Activated CD4-positive, alpha-beta T cell treated with anti-CD3 and anti-CD28 coated beads, Interleukin-2, amount 10 ng/mL, durations not matched to agents 24 days and 14 days (primary cell): ENCODE measurements around the gene CDK9. TPM values are rescaled to one million over a fixed set of nuclear protein-coding genes. Genes with fewer than 3 reads are reported as not detected.
A peak's percentile ranks its signal among the peaks of the same experiment; 100 is the strongest.
"Not testable (repeated sequence)": the region's sequence is repeated elsewhere in the genome, so short reads cannot be mapped to it uniquely, and the experiment has no call there.

Experiments
- DNase-seq: peaks from one replicate; pipeline ENCODE4 v3.0.0; 2022
- H3K27ac Mint-ChIP-seq: one replicate; pipeline ENCODE4 v1.8.0; 2022; ENCODE audit warnings: mild to moderate bottlenecking, mixed read lengths
- H3K27me3 Mint-ChIP-seq: one replicate; pipeline ENCODE4 v1.8.0; 2022; ENCODE audit warnings: mixed read lengths
- H3K36me3 Mint-ChIP-seq: one replicate; pipeline ENCODE4 v1.8.0; 2022; ENCODE audit warnings: low read depth, mild to moderate bottlenecking, mixed read lengths
- H3K4me1 Mint-ChIP-seq: one replicate; pipeline ENCODE4 v1.8.0; 2021; ENCODE audit warnings: mixed read lengths
- H3K4me3 Mint-ChIP-seq: one replicate; pipeline ENCODE4 v1.8.0; 2022; ENCODE audit warnings: mild to moderate bottlenecking, moderate library complexity, mixed read lengths
- H3K9me3 Mint-ChIP-seq: one replicate; pipeline ENCODE4 v1.8.0; 2021; ENCODE audit warnings: mixed read lengths
- intact Hi-C: fragments of 100-400 bp; cut with micrococcal nuclease; formaldehyde crosslinking; loops from one replicate; pipeline ENCODE4 v1.15.1; 2023
- total RNA-seq: library from RNA; stranded (reverse); gene quantifications from 2 replicates; pipeline ENCODE4 v1.2.3, GENCODE V29; 2022

CDK9 gene
- total RNA-seq, 1 donor from 2014 or later: 96.4 TPM

DNA sequence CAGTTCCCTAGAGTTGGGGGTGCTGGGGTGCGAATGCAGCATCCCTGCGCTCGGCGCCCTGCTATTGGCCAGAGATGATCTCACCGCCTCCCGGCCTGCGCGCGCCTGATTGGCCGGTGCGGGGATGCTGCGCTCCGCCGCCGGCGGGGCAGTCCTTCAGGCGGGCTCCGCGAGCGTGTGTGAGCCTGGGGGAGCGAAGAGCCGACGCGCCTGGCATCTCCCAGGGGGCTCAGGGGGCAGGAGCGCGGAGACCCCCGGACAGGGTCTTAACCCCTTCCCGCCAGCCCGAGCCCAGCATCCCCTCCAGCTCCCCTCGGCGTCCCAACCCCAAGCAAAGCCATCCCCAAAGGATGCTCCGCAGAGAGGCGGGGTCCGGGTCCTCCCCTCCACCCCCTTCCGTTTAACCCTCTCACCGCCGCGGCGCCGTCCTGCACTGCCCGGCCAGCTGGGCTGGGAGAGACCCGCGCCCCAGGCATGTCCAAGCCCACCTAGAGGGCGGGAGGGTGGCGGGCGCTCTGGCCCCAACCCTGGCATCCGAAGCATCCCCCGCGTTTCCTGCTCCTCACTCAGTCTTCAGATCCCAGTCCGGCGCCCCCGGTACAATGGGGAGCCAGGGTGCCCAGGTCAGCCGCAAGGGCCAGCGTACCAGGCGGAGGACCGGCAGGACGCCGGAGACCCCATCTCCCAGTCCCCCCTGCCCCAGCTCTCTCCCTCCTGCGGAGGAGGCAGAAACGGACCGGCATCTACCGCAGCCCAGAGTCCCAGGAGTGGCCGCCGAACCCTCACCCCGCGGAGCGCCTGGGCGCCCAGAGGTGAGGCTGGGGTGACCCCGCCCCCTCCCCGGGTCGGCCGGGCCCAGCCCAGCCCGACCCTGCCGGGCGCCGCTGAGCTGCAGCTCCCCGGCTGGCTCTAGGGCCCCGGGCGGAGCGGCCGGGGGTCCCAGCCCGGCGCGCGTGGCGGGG is 31.5 kb upstream of the CDK9 start:
- intact Hi-C loops: no loop called here
- Mint-ChIP-seq H3K4me1 (peaks cover 7% of the 10 kb centered on the region), H3K36me3 (peaks cover 29% of the 10 kb centered on the region), H3K27me3 (no peaks in the 10 kb centered on the region), H3K4me3 (no peak overlapping the region), H3K27ac (no peak overlapping the region), H3K9me3 (no peaks in the 10 kb centered on the region)
- DNase-seq: no peak

- Mint-ChIP-seq H3K36me3 (peaks cover 26% of the 10 kb centered on the region), H3K27ac (no peak overlapping the region), H3K4me1 (peaks cover 7% of the 10 kb centered on the region), H3K4me3 (no peak overlapping the region), H3K9me3 (no peaks in the 10 kb centered on the region), H3K27me3 (no peaks in the 10 kb centered on the region)
- intact Hi-C loops: no loop called here
- DNase-seq: no peak
Observed at GRCh38 chr9:127755061-127756060, 30.5 kb upstream of the CDK9 start.

DNA sequence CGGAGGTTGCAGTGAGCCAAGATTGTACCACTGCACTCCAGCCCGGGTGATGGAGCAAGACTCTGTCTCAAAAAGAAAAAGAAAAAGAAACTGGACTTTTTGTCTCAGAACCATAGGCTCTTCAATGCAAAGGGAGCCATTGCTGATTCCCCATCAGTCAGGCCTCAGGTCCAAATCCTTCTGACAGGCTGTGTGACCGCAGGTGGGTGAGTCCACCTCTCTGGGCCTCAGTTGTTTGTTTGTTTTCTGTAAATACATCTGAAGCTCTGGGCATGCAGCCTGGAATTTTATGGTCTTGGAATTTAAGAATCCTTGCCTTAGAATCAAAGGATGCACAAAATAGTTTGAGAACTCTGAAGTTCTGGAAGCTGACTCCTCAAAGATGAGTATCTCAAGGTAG is 29.6 kb upstream of the CDK9 start:
- intact Hi-C loops: no loop called here
- no peak overlapping the region for H3K27ac Mint-ChIP-seq
- no peak overlapping the region for H3K4me3 Mint-ChIP-seq
- H3K4me1 Mint-ChIP-seq: peaks cover 7% of the 10 kb centered on the region
- H3K36me3 Mint-ChIP-seq: peaks cover 24% of the 10 kb centered on the region
- DNase-seq: no peak
- no peaks in the 10 kb centered on the region for H3K27me3 Mint-ChIP-seq
- no peaks in the 10 kb centered on the region for H3K9me3 Mint-ChIP-seq

DNA sequence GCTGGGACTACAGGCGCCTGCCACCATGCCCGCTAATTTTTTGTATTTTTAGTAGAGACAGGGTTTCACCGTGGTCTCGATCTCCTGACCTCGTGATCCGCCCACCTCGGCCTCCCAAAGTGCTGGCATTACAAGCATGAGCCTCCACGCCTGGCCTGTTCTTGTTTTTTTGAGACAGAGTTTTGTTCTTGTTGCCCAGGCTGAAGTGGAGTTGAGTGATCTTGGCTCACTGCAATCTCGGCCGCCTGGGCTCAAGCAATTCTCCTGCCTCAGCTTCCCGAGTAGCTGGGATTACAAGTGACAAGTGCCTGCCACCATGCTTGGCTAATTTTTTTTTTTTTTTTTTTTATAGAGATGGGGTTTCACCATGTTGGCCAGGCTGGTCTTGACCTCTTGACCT is 29.1 kb upstream of the CDK9 start:
- intact Hi-C loops, H3K27me3 Mint-ChIP-seq, H3K4me1 Mint-ChIP-seq, DNase-seq, H3K27ac Mint-ChIP-seq, H3K9me3 Mint-ChIP-seq, H3K4me3 Mint-ChIP-seq: not testable (repeated sequence)
- peaks cover 20% of the 10 kb centered on the region for H3K36me3 Mint-ChIP-seq

DNA sequence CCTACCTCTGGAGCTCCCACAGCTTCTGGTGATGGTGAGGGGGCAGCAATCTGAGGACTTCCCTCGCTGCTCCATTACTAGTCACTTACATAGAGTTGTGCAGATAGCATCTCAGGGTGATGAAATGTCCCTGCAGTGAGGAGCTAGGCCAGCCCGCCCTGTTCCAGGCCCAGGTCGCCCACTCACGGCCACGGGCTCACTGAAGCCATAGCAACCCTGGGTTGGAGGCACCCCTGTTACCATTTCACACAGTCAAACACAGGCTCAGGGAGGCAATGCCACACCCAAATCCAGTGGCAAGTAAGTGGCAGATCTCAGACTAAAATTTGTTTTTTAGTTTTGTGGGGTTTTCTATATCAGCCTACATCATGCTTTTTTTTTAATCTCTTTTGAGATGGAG is 27.0 kb upstream of the CDK9 start:
- peak overlapping the region; percentile 71 for H3K27ac Mint-ChIP-seq
- no peak overlapping the region for H3K4me3 Mint-ChIP-seq
- peaks cover 27% of the 10 kb centered on the region for H3K36me3 Mint-ChIP-seq
- H3K27me3 Mint-ChIP-seq: no peaks in the 10 kb centered on the region
- intact Hi-C loops: no loop called here
- no peak for DNase-seq
- H3K9me3 Mint-ChIP-seq: no peaks in the 10 kb centered on the region
- H3K4me1 Mint-ChIP-seq: peaks cover 15% of the 10 kb centered on the region

DNA sequence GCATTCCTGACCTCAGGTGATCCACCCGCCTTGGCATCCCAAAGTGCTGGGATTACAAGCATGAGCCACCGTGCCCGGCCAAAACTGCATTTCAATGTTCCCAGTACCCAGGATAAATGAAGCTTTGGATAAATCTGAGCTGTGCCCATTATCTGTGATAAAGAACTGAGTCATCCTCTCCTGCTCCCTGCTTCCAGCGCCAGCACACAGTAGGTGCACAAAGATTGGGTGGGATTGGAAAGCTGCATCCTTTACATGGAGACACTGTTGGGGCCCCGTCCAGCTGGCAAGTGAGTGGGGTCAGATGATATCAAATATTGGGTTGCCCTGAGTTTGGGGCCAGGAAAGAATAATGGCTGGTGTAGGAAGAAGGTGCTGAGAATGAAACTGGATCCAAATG is 24.8 kb upstream of the CDK9 start:
- intact Hi-C loops: no loop called here
- H3K27me3 Mint-ChIP-seq: no peaks in the 10 kb centered on the region
- H3K27ac Mint-ChIP-seq: no peak overlapping the region
- H3K36me3 Mint-ChIP-seq: peaks cover 40% of the 10 kb centered on the region
- no peak overlapping the region for H3K4me3 Mint-ChIP-seq
- H3K4me1 Mint-ChIP-seq: peaks cover 29% of the 10 kb centered on the region
- no peak for DNase-seq
- no peaks in the 10 kb centered on the region for H3K9me3 Mint-ChIP-seq

DNA sequence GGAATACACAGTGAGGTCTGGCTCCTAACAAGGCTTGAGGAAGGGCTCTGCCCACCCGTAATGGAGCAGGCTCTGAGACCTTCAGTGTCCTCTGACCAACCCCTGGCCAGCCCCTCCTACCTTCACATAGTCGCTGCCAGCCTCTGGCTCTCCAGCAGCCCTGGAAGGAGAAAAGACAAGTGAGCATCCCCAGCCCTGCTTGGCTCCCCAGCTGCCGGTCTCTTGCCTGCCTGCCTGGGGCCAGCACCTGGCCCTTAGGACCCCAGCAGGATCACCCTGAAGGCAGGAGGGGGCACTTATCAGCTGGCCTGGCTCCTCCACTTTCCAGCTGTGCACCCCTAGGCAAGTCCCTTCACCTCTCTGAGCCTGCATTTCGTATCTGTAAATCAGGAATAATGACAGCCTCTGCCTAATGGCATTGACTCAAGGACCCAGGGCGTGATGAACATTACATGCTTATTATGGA is 24.3 kb upstream of the CDK9 start:
- intact Hi-C loops: no loop called here
- DNase-seq: no peak
- Mint-ChIP-seq H3K4me3 (no peak overlapping the region), H3K27me3 (no peaks in the 10 kb centered on the region), H3K27ac (no peak overlapping the region), H3K36me3 (peaks cover 45% of the 10 kb centered on the region), H3K9me3 (no peaks in the 10 kb centered on the region), H3K4me1 (peaks cover 33% of the 10 kb centered on the region)

- no peak overlapping the region for H3K27ac Mint-ChIP-seq
- no peaks in the 10 kb centered on the region for H3K9me3 Mint-ChIP-seq
- no peaks in the 10 kb centered on the region for H3K27me3 Mint-ChIP-seq
- peaks cover 50% of the 10 kb centered on the region for H3K36me3 Mint-ChIP-seq
- no peak for DNase-seq
- intact Hi-C loops: no loop called here
- no peak overlapping the region for H3K4me3 Mint-ChIP-seq
- peaks cover 38% of the 10 kb centered on the region for H3K4me1 Mint-ChIP-seq
Observed at GRCh38 chr9:127762111-127762676, 23.6 kb upstream of the CDK9 start.

GRCh38 chr9:127763918-127764384 is 21.9 kb upstream of the CDK9 start:
- intact Hi-C loops: loop anchor here (2.0 kb wide), 1 partner anchor 15 kb away; the partner anchor contains the start of gene SH2D3C
- H3K36me3 Mint-ChIP-seq: peaks cover 52% of the 10 kb centered on the region
- peak; percentile 76 for DNase-seq
- no peaks in the 10 kb centered on the region for H3K9me3 Mint-ChIP-seq
- H3K27ac Mint-ChIP-seq: peak overlapping the region; percentile 70
- no peaks in the 10 kb centered on the region for H3K27me3 Mint-ChIP-seq
- peaks cover 47% of the 10 kb centered on the region for H3K4me1 Mint-ChIP-seq
- H3K4me3 Mint-ChIP-seq: no peak overlapping the region

DNA sequence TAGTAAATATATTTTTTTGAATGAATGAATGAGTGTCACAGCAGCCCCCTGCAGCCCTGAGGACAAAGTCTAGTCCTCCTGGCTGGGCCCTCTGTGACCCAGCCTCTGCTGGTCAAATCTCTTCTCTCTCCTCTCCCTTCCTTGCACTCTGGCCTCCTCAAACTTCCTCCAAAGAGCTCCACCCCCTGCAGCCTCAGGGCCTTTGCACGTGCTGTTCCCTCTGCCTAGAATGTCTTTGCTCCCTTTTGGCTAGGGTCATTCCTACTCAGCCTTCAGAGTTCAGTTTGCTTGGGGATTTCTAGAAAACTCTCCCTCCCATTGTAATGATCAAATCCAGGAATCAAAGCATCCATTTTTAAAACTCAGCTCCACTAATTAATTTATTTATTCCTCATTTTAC is 20.4 kb upstream of the CDK9 start:
- H3K4me1 Mint-ChIP-seq: peaks cover 59% of the 10 kb centered on the region
- H3K27me3 Mint-ChIP-seq: no peaks in the 10 kb centered on the region
- intact Hi-C loops: loop anchor here (2.0 kb wide), 1 partner anchor 13 kb away; the partner anchor contains the start of gene SH2D3C
- no peak for DNase-seq
- peaks cover 57% of the 10 kb centered on the region for H3K36me3 Mint-ChIP-seq
- no peak overlapping the region for H3K4me3 Mint-ChIP-seq
- H3K9me3 Mint-ChIP-seq: no peaks in the 10 kb centered on the region
- H3K27ac Mint-ChIP-seq: peak overlapping the region; percentile 39

DNA sequence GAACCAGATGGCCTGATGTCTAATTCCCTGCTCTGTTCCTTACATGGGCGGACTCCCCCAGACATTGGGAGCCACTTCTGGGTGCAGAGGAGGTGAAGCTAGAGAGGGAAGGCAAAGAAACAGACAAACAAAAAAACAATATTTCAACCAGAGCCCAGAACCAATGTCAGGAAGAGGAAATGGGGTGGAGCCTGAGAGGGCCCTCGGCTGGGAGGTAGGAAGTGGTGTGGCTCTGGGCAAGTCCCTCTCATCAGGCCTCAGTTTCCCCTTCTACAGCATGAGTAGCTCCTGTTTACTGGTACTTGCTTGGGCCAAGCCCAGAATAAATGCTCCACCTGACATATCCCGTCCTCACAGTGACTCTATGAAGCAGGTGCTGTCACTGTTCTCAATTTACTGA is 18.4 kb upstream of the CDK9 start:
- peaks cover 73% of the 10 kb centered on the region for H3K4me1 Mint-ChIP-seq
- DNase-seq: peak; percentile 80
- peak overlapping the region; percentile 77 for H3K4me3 Mint-ChIP-seq
- H3K36me3 Mint-ChIP-seq: peaks cover 53% of the 10 kb centered on the region
- H3K9me3 Mint-ChIP-seq: no peaks in the 10 kb centered on the region
- H3K27ac Mint-ChIP-seq: peak overlapping the region; percentile 88
- H3K27me3 Mint-ChIP-seq: no peaks in the 10 kb centered on the region
- intact Hi-C loops: no loop called here

DNA sequence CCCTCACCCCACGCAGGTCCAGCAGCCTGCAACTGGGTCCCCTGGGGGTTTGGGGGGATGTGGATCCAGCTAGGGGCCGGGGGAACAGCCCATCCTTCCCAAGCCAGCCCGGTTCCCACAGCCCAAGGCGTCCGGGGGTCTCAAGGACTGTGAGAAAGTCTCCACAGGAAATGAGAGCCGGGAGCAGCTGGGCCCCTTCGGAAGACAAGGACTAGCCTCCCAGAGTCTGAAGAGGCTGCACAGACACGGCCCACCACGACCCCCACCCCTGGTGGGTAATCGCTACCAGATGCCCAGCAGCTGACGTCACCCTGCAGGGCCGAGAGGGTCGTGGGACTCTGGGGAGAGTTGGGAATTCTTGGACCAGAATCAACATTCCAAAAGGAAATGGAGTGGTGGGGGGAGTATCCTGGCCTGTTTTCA is 17.9 kb upstream of the CDK9 start:
- DNase-seq: no peak
- peaks cover 50% of the 10 kb centered on the region for H3K36me3 Mint-ChIP-seq
- peaks cover 70% of the 10 kb centered on the region for H3K4me1 Mint-ChIP-seq
- peak overlapping the region; percentile 77 for H3K4me3 Mint-ChIP-seq
- intact Hi-C loops: no loop called here
- H3K27me3 Mint-ChIP-seq: no peaks in the 10 kb centered on the region
- H3K27ac Mint-ChIP-seq: peak overlapping the region; percentile 88
- no peaks in the 10 kb centered on the region for H3K9me3 Mint-ChIP-seq

DNA sequence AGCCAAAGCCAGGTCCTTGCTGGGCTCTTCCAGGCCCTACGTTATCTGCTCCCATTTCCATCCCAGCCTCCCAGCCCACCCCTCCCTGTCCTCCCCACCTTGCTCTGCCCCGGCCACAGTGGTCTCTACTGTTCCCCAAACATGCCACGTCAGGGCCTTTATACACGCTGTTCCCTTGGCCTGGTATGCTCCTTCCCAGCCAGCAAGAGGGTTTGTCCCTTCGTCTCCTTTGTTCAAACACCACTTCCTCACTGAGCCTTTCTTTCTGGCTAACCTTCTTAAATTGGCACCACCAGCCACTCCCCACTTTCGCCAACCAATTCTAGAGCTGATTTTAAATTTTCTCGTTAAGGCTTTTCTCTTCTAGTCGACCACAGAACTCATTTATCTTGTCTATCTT is 17.1 kb upstream of the CDK9 start:
- no peaks in the 10 kb centered on the region for H3K9me3 Mint-ChIP-seq
- intact Hi-C loops: no loop called here
- H3K4me3 Mint-ChIP-seq: peak overlapping the region; percentile 68
- H3K27me3 Mint-ChIP-seq: no peaks in the 10 kb centered on the region
- peaks cover 68% of the 10 kb centered on the region for H3K4me1 Mint-ChIP-seq
- peak overlapping the region; percentile 84 for H3K27ac Mint-ChIP-seq
- H3K36me3 Mint-ChIP-seq: peaks cover 50% of the 10 kb centered on the region
- no peak for DNase-seq
